Neural crest cell (in vitro differentiated cells): Measurements from ENCODE around the gene ADGRB3. TPM values are rescaled to one million over a fixed set of nuclear protein-coding genes. Genes with fewer than 3 reads are reported as not detected.
"Not testable (repeated sequence)": the region's sequence is repeated elsewhere in the genome, so short reads cannot be mapped to it uniquely, and the experiment has no call there.

Source experiments
- DNase-seq: peaks from one replicate; pipeline ENCODE4 v3.0.0; 2021; ENCODE audit warnings: low read depth, mixed read lengths, low spot score
- H3K27ac Mint-ChIP-seq: one replicate; pipeline ENCODE4 v1.8.0; 2021; ENCODE audit warnings: mild to moderate bottlenecking, mixed read lengths; ENCODE audit not compliant: unreplicated experiment
- H3K27me3 Mint-ChIP-seq: 2 replicates; pipeline ENCODE4 v1.8.0; 2021; ENCODE audit warnings: low read depth, mild to moderate bottlenecking, mixed read lengths
- H3K36me3 Mint-ChIP-seq: 2 replicates; pipeline ENCODE4 v1.8.0; 2021; ENCODE audit warnings: low read depth, mild to moderate bottlenecking, mixed read lengths
- H3K4me1 Mint-ChIP-seq: 2 replicates; pipeline ENCODE4 v1.8.0; 2021; ENCODE audit warnings: mixed read lengths
- H3K4me3 Mint-ChIP-seq: one replicate; pipeline ENCODE4 v1.8.0; 2021; ENCODE audit warnings: mild to moderate bottlenecking, mixed read lengths
- H3K9me3 Mint-ChIP-seq: 2 replicates; pipeline ENCODE4 v1.8.0; 2021; ENCODE audit warnings: mixed read lengths
- total RNA-seq: library from RNA; stranded (reverse); gene quantifications from 2 replicates; pipeline ENCODE4 v1.2.1, GENCODE V29; 2021
- TF ChIP-seq, protein P1 (sequence below): fragments of 200-600 bp; sonication (generic); conservative IDR thresholded peaks from 2 replicates; pipeline ENCODE4 v1.5.0; 2021; ENCODE audit warnings: antibody characterized with exemption, mild to moderate bottlenecking

ADGRB3 gene
- total RNA-seq, 1 donor from 2014 or later, result 5.1 TPM

DNA sequence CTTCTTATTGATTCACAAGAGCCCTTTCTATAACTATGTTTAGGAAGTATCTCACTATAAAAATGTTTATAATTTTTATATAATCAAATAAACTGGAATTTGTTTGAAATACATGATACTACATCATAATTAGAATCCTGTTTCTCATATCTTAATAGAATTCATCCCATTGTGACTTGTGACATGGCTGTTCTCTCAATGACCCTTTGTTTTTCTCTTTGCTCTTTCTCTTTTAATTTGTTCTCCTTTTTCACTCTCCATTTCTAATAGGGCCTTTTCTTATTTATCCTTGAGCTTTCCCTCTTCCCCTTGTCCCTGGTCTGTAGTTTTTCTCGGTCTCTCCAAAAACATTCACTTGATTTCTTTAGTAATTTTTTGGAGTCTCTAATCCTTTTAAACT lies 111.3 kb downstream of the ADGRB3 start:
- H3K27me3 Mint-ChIP-seq, result no peaks in the 10 kb centered on the region
- H3K4me3 Mint-ChIP-seq, result no peak overlapping the region
- H3K9me3 Mint-ChIP-seq, result peaks cover 5% of the 10 kb centered on the region
- no peaks in the 10 kb centered on the region for H3K4me1 Mint-ChIP-seq
- H3K27ac Mint-ChIP-seq, result no peak overlapping the region
- H3K36me3 Mint-ChIP-seq, result peaks cover 5% of the 10 kb centered on the region
- DNase-seq, result no peak
- TF ChIP-seq, protein P1, sequence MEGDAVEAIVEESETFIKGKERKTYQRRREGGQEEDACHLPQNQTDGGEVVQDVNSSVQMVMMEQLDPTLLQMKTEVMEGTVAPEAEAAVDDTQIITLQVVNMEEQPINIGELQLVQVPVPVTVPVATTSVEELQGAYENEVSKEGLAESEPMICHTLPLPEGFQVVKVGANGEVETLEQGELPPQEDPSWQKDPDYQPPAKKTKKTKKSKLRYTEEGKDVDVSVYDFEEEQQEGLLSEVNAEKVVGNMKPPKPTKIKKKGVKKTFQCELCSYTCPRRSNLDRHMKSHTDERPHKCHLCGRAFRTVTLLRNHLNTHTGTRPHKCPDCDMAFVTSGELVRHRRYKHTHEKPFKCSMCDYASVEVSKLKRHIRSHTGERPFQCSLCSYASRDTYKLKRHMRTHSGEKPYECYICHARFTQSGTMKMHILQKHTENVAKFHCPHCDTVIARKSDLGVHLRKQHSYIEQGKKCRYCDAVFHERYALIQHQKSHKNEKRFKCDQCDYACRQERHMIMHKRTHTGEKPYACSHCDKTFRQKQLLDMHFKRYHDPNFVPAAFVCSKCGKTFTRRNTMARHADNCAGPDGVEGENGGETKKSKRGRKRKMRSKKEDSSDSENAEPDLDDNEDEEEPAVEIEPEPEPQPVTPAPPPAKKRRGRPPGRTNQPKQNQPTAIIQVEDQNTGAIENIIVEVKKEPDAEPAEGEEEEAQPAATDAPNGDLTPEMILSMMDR, result no peak

GRCh38 chr6:68747110-68747790 lies 112.2 kb downstream of the ADGRB3 start:
- H3K9me3 Mint-ChIP-seq, result peaks cover 5% of the 10 kb centered on the region
- no peak overlapping the region for H3K27ac Mint-ChIP-seq
- no peaks in the 10 kb centered on the region for H3K4me1 Mint-ChIP-seq
- no peaks in the 10 kb centered on the region for H3K27me3 Mint-ChIP-seq
- H3K4me3 Mint-ChIP-seq, result no peak overlapping the region
- TF ChIP-seq, protein P1, result no peak
- DNase-seq, result no peak
- H3K36me3 Mint-ChIP-seq, result peaks cover 5% of the 10 kb centered on the region

DNA sequence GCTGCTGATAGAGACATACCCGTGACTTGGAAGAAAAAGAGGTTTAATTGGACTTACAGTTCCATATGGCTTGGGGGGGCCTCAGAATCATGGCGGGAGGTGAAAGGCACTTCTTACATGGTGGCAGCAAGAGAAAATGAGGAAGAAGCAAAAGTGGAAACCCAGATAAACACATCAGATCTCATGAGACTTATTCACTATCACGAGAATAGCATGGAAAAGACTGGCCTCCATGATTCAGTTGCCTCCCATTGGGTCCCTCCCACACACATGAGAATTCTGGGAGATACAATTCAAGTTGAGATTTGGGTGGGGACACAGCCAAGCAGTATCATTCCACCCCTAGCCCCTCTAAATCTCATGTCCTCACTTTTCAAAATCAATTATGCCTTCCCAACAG lies 112.8 kb downstream of the ADGRB3 start:
- not testable (repeated sequence) for H3K27ac Mint-ChIP-seq, DNase-seq, H3K27me3 Mint-ChIP-seq, H3K9me3 Mint-ChIP-seq, H3K36me3 Mint-ChIP-seq, H3K4me3 Mint-ChIP-seq, H3K4me1 Mint-ChIP-seq

GRCh38 chr6:68754681-68755213 lies 119.7 kb downstream of the ADGRB3 start:
- no peak overlapping the region for H3K27ac Mint-ChIP-seq
- no peaks in the 10 kb centered on the region for H3K9me3 Mint-ChIP-seq
- no peaks in the 10 kb centered on the region for H3K4me1 Mint-ChIP-seq
- H3K27me3 Mint-ChIP-seq, result no peaks in the 10 kb centered on the region
- H3K36me3 Mint-ChIP-seq, result no peaks in the 10 kb centered on the region
- H3K4me3 Mint-ChIP-seq, result no peak overlapping the region
- TF ChIP-seq, protein P1, result no peak
- DNase-seq, result no peak

- no peak for DNase-seq
- Mint-ChIP-seq H3K36me3 (no peaks in the 10 kb centered on the region), H3K4me1 (no peaks in the 10 kb centered on the region), H3K4me3 (no peak overlapping the region), H3K9me3 (no peaks in the 10 kb centered on the region), H3K27me3 (no peaks in the 10 kb centered on the region), H3K27ac (no peak overlapping the region)
- TF ChIP-seq, protein P1, result no peak
Observed at GRCh38 chr6:68756454-68757375, 121.6 kb downstream of the ADGRB3 start.
